ENCODE results near the gene CDK12. TPM values are rescaled to one million over a fixed set of nuclear protein-coding genes. Genes with fewer than 3 reads are reported as not detected.
"Not testable (repeated sequence)": the region's sequence is repeated elsewhere in the genome, so short reads cannot be mapped to it uniquely, and the experiment has no call there.

CDK12 gene
- total RNA-seq, 2 experiments from 2014 or later: 55.8 to 57.4 TPM

DNA sequence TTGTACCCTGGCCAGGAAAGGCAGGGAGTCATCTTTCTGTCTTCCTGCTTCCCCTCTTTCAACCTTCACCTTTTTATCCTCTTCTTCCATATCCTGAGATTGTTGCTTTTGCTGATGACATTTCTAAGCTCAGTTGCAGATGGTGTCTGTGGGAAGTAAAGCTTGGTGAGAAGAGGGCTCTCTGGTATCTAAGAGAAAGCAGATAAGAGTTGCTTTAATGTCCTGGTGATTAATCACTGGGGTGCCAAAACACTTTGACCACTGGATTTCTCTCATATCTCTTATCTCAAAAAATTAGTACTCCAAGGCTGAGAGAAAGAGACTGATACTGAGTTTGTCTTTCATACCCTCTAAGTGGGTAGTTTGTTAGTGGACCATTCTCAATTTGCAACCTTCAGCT lies 75.2 kb downstream of the CDK12 start:
- Mint-ChIP-seq H3K4me3 (no peak overlapping the region), H3K9me3 (no peaks in the 10 kb centered on the region), H3K27me3 (no peaks in the 10 kb centered on the region), H3K36me3 (peaks cover under 1% of the 10 kb centered on the region), H3K4me1 (ENCODE audit: low read depth) (peaks cover 22% of the 10 kb centered on the region), H3K27ac (no peak overlapping the region)
- ChIA-PET POLR2A (interaction anchor here (0.6 kb wide), 1 partner anchor 577 kb away, joined by 3 read pairs; no protein-coding TSS in a partner anchor), CTCF (interaction anchor here (2.3 kb wide), 1 partner anchor 11 kb away, joined by 10 read pairs; no protein-coding TSS in a partner anchor)
- DNase-seq: no peak
- intact Hi-C loops (cut with micrococcal nuclease): no loop called here

GRCh38 chr17:39537364-39537763 lies 76.1 kb downstream of the CDK12 start:
- ChIA-PET CTCF (interaction anchor here (1.5 to 2.3 kb wide), 2 partner anchors 10 to 84 kb away, joined by 3 to 10 read pairs; no protein-coding TSS in a partner anchor), POLR2A (interaction anchor here (0.6 kb wide), 1 partner anchor 576 kb away, joined by 3 read pairs; no protein-coding TSS in a partner anchor)
- DNase-seq; H3K4me3 Mint-ChIP-seq; intact Hi-C loops (cut with micrococcal nuclease); H3K27me3 Mint-ChIP-seq; H3K9me3 Mint-ChIP-seq; H3K27ac Mint-ChIP-seq; H3K36me3 Mint-ChIP-seq: not testable (repeated sequence)
- H3K4me1 Mint-ChIP-seq (ENCODE audit: low read depth): peaks cover 15% of the 10 kb centered on the region

DNA sequence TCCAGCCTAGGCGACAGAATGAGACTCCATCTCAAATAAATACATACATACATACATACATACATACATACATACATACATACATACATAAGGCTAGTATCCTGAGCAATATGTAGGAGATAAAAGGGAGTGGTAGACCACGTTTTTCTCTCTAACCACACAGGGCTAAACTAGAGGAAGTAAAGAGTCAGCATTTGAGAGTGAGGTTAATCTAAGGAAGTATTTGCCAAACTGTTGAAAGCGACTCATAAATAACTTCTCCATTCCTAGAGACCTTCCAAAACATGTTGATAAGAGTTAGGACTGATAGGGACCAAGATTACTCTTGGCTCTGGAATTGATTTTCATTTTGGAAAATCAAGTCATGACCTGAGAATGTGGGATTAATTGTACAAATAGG lies 77.6 kb downstream of the CDK12 start:
- POLR2A ChIA-PET: no interaction called here
- Mint-ChIP-seq H3K36me3 (no peaks in the 10 kb centered on the region), H3K27ac (no peak overlapping the region), H3K4me1 (ENCODE audit: low read depth) (peaks cover 15% of the 10 kb centered on the region), H3K27me3 (no peaks in the 10 kb centered on the region), H3K9me3 (no peaks in the 10 kb centered on the region), H3K4me3 (no peak overlapping the region)
- DNase-seq: no peak
- CTCF ChIA-PET: interaction anchor here (0.7 to 2.6 kb wide), 3 partner anchors 9 to 83 kb away, joined by 3 to 5 read pairs (median 3); no protein-coding TSS in a partner anchor
- intact Hi-C loops (cut with micrococcal nuclease): no loop called here

- Mint-ChIP-seq H3K27ac (no peak overlapping the region), H3K9me3 (no peaks in the 10 kb centered on the region), H3K4me3 (no peak overlapping the region), H3K36me3 (peaks cover 3% of the 10 kb centered on the region), H3K4me1 (ENCODE audit: low read depth) (peaks cover 15% of the 10 kb centered on the region), H3K27me3 (no peaks in the 10 kb centered on the region)
- no peak for DNase-seq
- ChIA-PET CTCF (interaction anchor here (2.6 kb wide), 1 partner anchor 9 kb away, joined by 5 read pairs; no protein-coding TSS in a partner anchor), POLR2A (no interaction called here)
- intact Hi-C loops (cut with micrococcal nuclease): no loop called here
Measured at GRCh38 chr17:39540611-39541010, 79.3 kb downstream of the CDK12 start.

DNA sequence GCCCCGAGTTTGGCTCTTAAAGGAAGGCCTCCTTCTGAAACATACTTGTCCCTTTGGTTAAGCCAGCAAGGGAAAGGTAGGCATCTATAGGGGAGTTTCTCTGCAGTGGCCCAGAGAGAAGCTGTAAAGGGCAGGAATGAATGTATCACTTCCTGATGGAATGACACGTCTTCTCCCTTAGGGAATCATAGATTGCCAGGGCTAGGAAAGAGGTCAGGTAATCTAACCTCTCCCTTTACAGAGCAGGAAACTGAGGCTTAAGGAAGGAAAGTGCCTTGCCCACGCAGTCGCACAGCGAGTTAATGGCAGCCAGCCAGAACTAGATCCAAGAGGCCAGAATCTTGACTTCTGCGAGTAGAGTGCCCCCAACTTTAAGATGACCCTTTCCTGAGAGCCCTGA lies 80.4 kb downstream of the CDK12 start:
- H3K9me3 Mint-ChIP-seq: no peaks in the 10 kb centered on the region
- intact Hi-C loops (cut with micrococcal nuclease): no loop called here
- CTCF ChIA-PET: interaction anchor here (1.3 kb wide), 1 partner anchor 93 kb away, joined by 3 read pairs; no protein-coding TSS in a partner anchor
- no peak overlapping the region for H3K27ac Mint-ChIP-seq
- POLR2A ChIA-PET: no interaction called here
- peaks cover 14% of the 10 kb centered on the region for H3K4me1 Mint-ChIP-seq (ENCODE audit: low read depth)
- no peak for DNase-seq
- H3K36me3 Mint-ChIP-seq: peaks cover 7% of the 10 kb centered on the region
- no peaks in the 10 kb centered on the region for H3K27me3 Mint-ChIP-seq
- H3K4me3 Mint-ChIP-seq: no peak overlapping the region

GRCh38 chr17:39543176-39543575 lies 81.9 kb downstream of the CDK12 start:
- Mint-ChIP-seq H3K36me3 (peaks cover 11% of the 10 kb centered on the region), H3K4me3 (no peak overlapping the region), H3K9me3 (no peaks in the 10 kb centered on the region), H3K4me1 (ENCODE audit: low read depth) (peaks cover 10% of the 10 kb centered on the region), H3K27ac (no peak overlapping the region), H3K27me3 (no peaks in the 10 kb centered on the region)
- DNase-seq: no peak
- ChIA-PET CTCF (no interaction called here), POLR2A (no interaction called here)
- intact Hi-C loops (cut with micrococcal nuclease): no loop called here

DNA sequence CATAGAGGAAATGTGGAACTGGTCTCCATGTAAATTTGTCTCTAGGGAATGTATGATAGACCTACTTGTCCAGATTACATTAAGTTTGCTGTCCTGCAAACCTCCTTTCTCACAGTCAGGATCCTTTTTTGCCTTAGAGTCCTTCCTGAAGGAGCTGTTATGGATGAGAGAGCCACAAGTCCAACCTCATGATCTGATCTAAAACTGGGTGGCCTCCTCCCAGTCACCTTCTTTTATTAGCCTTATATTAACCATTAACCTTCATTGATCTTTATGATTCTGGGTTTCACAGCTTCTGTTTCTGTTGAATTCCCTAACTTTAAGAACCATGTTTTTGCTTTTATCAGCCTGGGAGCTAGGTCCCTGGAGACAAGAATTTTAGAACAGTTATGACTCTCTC lies 82.4 kb downstream of the CDK12 start:
- Mint-ChIP-seq H3K4me1 (ENCODE audit: low read depth) (peaks cover 7% of the 10 kb centered on the region), H3K4me3 (no peak overlapping the region), H3K9me3 (no peaks in the 10 kb centered on the region), H3K27ac (no peak overlapping the region), H3K36me3 (peaks cover 11% of the 10 kb centered on the region), H3K27me3 (no peaks in the 10 kb centered on the region)
- no peak for DNase-seq
- ChIA-PET CTCF (no interaction called here), POLR2A (no interaction called here)
- intact Hi-C loops (cut with micrococcal nuclease): no loop called here

- DNase-seq; H3K27me3 Mint-ChIP-seq; H3K27ac Mint-ChIP-seq; H3K4me3 Mint-ChIP-seq; intact Hi-C loops (cut with micrococcal nuclease); POLR2A ChIA-PET; H3K4me1 Mint-ChIP-seq (ENCODE audit: low read depth); H3K9me3 Mint-ChIP-seq: not testable (repeated sequence)
- CTCF ChIA-PET: interaction anchor here (1.0 to 1.3 kb wide), 2 partner anchors 77 to 79 kb away, joined by 3 to 6 read pairs; no protein-coding TSS in a partner anchor
- peaks cover 15% of the 10 kb centered on the region for H3K36me3 Mint-ChIP-seq
Measured at GRCh38 chr17:39544361-39544760, 83.1 kb downstream of the CDK12 start.

DNA sequence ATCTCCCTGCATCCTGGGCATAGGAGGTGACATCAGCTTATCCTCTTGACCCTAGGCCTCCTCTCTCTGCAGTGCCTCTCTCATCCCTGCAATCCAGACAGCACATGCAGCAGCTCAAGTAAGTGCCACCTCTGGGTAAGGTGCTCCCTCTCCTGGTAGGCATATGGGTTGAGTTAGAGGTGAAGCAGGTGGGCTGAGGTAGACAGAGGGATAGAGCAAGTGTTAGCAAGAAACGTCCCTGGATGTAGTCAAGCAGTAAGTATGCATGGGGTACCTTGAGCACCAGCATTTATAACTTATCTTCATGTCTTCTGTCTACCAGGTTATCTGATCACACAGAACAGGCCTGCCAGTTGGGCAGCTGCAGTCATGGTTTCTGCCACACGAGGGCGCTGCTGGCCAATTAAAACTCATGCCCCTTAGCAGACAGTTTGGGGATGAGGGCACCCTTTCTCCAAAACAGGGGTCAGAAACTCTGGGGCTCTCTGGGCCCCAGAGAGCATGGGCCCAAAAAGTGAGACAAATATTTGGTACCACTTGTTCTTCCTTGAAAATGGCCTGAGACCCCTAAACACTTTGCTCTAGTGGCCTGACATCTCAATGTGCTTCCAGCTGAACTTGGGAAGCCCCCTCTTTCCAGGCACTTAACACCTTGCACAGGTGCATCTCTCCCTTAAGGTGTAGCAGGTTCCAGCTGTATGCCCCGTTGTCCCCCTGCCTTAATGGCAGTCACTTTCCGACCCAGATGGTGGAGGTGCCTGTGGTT lies 86.6 kb downstream of the CDK12 start:
- H3K4me3 Mint-ChIP-seq: no peak overlapping the region
- no peaks in the 10 kb centered on the region for H3K9me3 Mint-ChIP-seq
- CTCF ChIA-PET: interaction anchor here (0.5 to 5.1 kb wide), 36 partner anchors 9 to 528 kb away, joined by 3 to 97 read pairs (median 4); partner anchors contain the start of gene MIEN1
- peak; percentile 83 for DNase-seq
- peaks cover 23% of the 10 kb centered on the region for H3K36me3 Mint-ChIP-seq
- intact Hi-C loops (cut with micrococcal nuclease): loop anchor here (1.0 to 2.0 kb wide), 3 partner anchors 21 to 423 kb away; no protein-coding TSS in a partner anchor
- H3K27me3 Mint-ChIP-seq: no peaks in the 10 kb centered on the region
- no peak overlapping the region for H3K27ac Mint-ChIP-seq
- H3K4me1 Mint-ChIP-seq (ENCODE audit: low read depth): no peaks in the 10 kb centered on the region
- POLR2A ChIA-PET: no interaction called here

DNA sequence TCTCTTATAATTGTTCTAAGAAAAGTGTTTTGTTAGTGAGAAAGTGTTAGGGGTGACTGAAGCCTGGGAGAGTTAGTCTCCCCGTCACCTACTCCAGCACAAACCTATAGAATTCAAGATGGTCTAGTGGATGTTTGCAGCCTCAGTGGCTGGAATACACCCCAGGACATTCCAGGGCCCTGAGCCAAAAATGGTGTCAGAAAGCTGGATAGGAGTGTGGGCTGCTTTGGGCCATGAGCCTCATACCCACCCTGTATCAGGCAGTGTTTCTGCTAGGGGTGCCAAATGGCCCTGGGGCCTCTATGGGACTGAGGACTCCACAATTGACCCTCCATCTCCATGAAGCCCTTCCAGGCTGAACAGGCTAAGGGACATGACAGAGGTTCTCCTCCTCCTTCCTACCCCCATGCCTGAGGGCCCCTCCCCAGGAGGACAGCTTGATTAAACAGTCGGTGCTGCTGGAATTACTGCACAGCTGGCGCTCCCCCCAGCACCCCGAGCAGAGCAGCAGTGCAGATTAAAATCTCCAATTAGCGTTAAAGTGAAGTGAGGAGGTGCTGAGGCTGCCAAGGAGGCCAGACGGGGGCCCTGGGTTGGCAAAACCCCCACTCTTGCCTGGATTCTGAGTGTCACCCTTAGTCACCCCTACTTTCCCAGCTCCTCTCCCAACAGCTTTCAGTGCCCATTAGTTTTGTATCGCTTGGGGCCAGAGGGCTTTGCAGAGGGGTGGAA lies 87.4 kb downstream of the CDK12 start:
- ChIA-PET POLR2A (no interaction called here), CTCF (interaction anchor here (0.5 to 5.1 kb wide), 27 partner anchors 9 to 527 kb away, joined by 3 to 97 read pairs (median 5); partner anchors contain the start of gene MIEN1)
- Mint-ChIP-seq H3K27ac (no peak overlapping the region), H3K27me3 (no peaks in the 10 kb centered on the region), H3K4me3 (no peak overlapping the region), H3K9me3 (no peaks in the 10 kb centered on the region), H3K4me1 (ENCODE audit: low read depth) (no peaks in the 10 kb centered on the region), H3K36me3 (peaks cover 26% of the 10 kb centered on the region)
- intact Hi-C loops (cut with micrococcal nuclease): loop anchor here (1.0 to 2.0 kb wide), 3 partner anchors 22 to 422 kb away; no protein-coding TSS in a partner anchor
- DNase-seq: no peak

DNA sequence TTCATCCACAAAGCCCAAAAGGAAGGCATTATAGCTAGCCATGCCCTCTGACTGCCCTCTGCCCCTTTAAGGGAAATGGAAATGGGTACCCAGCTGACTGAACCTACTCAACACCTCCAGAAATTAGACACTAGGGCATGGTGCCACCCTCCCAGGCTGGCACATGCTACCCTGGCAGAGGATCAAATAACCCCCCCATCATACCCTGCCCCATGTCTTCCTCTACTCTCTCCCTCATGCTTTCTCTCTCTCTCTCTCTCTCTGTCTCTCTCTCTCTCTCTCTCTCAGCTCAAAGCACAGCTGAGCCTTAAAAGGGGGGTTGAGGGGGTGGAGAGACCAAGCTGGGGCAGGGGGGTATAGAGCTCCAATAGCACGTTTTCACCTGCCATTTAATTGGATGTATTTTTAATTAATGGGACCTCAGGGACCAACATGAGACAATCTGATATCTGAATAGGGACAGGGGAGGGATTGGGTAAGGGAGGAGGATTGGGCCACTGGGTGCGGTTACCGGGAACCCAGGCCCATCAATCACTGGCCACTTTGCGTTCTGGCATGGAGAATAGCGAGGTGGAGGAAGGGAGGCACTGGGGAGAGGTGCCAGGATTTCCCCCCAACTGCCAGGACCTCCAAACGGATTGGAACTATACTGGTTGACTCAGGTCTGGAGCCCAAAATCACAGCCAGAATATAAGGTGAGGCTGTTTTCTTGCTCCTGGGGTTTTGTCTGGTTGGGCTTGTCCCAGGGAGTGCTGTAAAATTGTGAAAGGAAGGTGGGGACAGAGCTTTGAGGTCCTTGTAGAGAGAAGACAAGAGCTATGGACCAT lies 88.7 kb downstream of the CDK12 start:
- peaks cover 26% of the 10 kb centered on the region for H3K36me3 Mint-ChIP-seq
- no peaks in the 10 kb centered on the region for H3K9me3 Mint-ChIP-seq
- no peaks in the 10 kb centered on the region for H3K4me1 Mint-ChIP-seq (ENCODE audit: low read depth)
- CTCF ChIA-PET: interaction anchor here (0.9 to 5.1 kb wide), 3 partner anchors 11 to 104 kb away, joined by 3 to 97 read pairs (median 5); no protein-coding TSS in a partner anchor
- H3K27ac Mint-ChIP-seq: no peak overlapping the region
- DNase-seq: no peak
- no peak overlapping the region for H3K4me3 Mint-ChIP-seq
- POLR2A ChIA-PET: no interaction called here
- H3K27me3 Mint-ChIP-seq: no peaks in the 10 kb centered on the region
- intact Hi-C loops (cut with micrococcal nuclease): loop anchor here (2.0 kb wide), 2 partner anchors 23 to 421 kb away; no protein-coding TSS in a partner anchor

All from activated CD4-positive, alpha-beta memory T cell treated with anti-CD3 and anti-CD28 coated beads for 36 hours (primary cell).